Stimulated activated CD4-positive, alpha-beta T cell treated with anti-CD3 and anti-CD28 coated beads, TNF-alpha, amount 100 ng/mL, for 48 hours (primary cell): ENCODE measurements around the gene CTNNA3.

Source experiments
- DNase-seq, 3 donors: peaks; one replicate each; pipeline ENCODE4 v3.0.0-alpha.2; 2020; ENCODE audit warnings: low read depth in 3 of 3

Gene CTNNA3

GRCh38 chr10:66550351-66550750 is 1145.6 kb downstream of the CTNNA3 start:
- no peak for DNase-seq

- DNase-seq: no peak
Observed at GRCh38 chr10:66538908-66539307, 1157.1 kb downstream of the CTNNA3 start.

GRCh38 chr10:66538371-66538770 is 1157.6 kb downstream of the CTNNA3 start:
- no peak for DNase-seq

- no peak for DNase-seq
Observed at GRCh38 chr10:66537186-66537585, 1158.8 kb downstream of the CTNNA3 start.

- no peak for DNase-seq
Observed at GRCh38 chr10:66535439-66535838, 1160.6 kb downstream of the CTNNA3 start.

- no peak for DNase-seq
Observed at GRCh38 chr10:66534866-66535265, 1161.1 kb downstream of the CTNNA3 start.

GRCh38 chr10:66521506-66521905 is 1174.5 kb downstream of the CTNNA3 start:
- no peak for DNase-seq

- DNase-seq: no peak
Observed at GRCh38 chr10:66519616-66520015, 1176.4 kb downstream of the CTNNA3 start.

- DNase-seq: no peak
Observed at GRCh38 chr10:66514666-66515065, 1181.3 kb downstream of the CTNNA3 start.

- DNase-seq: no peak
Observed at GRCh38 chr10:66513504-66513903, 1182.5 kb downstream of the CTNNA3 start.

GRCh38 chr10:66505003-66505657 is 1190.9 kb downstream of the CTNNA3 start:
- no peak for DNase-seq

GRCh38 chr10:66501356-66501755 is 1194.6 kb downstream of the CTNNA3 start:
- DNase-seq: no peak

- no peak for DNase-seq
Observed at GRCh38 chr10:66483966-66484365, 1212.0 kb downstream of the CTNNA3 start.

- no peak for DNase-seq
Observed at GRCh38 chr10:66472156-66472555, 1223.8 kb downstream of the CTNNA3 start.

GRCh38 chr10:66467042-66467441 is 1229.0 kb downstream of the CTNNA3 start:
- DNase-seq: no peak

- no peak for DNase-seq
Observed at GRCh38 chr10:66466622-66467021, 1229.4 kb downstream of the CTNNA3 start.

GRCh38 chr10:66463611-66464010 is 1232.4 kb downstream of the CTNNA3 start:
- DNase-seq: no peak

- DNase-seq: no peak
Observed at GRCh38 chr10:66457629-66458028, 1238.4 kb downstream of the CTNNA3 start.

GRCh38 chr10:66455304-66455703 is 1240.7 kb downstream of the CTNNA3 start:
- no peak for DNase-seq

- no peak for DNase-seq
Observed at GRCh38 chr10:66440568-66440967, 1255.4 kb downstream of the CTNNA3 start.

- no peak for DNase-seq
Observed at GRCh38 chr10:66414943-66415342, 1281.1 kb downstream of the CTNNA3 start.

- no peak for DNase-seq
Observed at GRCh38 chr10:66405566-66405965, 1290.4 kb downstream of the CTNNA3 start.

GRCh38 chr10:66398669-66399068 is 1297.3 kb downstream of the CTNNA3 start:
- no peak for DNase-seq
